Stimulated activated CD8-positive, alpha-beta memory T cell treated with anti-CD3 and anti-CD28 coated beads, Interleukin-4, amount 100 ng/mL, for 4 hours (primary cell): ENCODE results near the gene SEMA7A.

Experiments used
- DNase-seq, 2 donors: peaks; one replicate each; pipeline ENCODE4 v3.0.0-alpha.2; 2020; ENCODE audit warnings: low read depth in 2 of 2, low spot score in 1 of 2

The SEMA7A gene

GRCh38 chr15:74431645-74432044, 2.1 kb downstream of the SEMA7A start:
- no peak for DNase-seq

DNA sequence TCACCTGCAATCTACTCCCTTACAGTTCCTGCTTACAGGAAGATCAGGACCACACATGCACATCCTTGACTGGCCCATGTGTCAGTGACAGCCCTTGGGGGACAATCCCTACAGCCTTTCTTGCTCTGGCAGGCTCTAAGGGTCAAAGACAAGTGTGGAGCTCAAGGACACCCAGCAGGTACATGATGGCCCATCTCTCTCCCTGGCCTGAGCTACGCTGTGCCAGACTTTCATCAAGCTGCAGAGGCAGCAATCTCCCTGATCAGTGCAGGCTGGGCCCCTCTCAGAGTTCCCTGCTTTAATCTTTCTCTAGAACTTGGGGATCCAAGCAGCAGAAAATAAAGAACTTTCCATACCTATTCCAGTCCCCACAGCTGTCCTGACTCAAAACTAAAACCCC, 2.6 kb downstream of the SEMA7A start:
- DNase-seq = no peak

DNA sequence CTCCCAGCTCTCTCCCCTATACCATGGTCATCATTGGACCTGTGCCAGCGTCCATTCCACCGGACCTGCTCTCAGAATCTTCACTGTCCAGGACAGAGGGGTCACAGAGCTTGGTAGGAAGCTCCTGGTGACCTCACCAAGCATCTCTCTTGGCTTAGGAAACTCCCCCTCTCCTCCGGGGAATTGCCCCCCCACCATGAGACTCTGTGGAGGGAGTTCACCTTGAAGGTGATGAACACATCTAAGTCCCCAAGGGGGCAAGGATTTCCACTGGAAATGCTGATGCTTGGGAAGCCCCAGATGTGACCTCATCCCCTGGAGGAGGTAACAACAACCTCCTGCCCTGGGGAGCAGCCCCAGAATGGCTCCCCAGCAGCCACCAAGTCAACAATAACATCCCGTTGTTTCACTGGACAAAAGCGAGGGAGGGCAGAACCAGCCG, 3.2 kb downstream of the SEMA7A start:
- no peak for DNase-seq

- no peak for DNase-seq
These were observed 3.9 kb downstream of the SEMA7A start for GRCh38 chr15:74429781-74430400.

- no peak for DNase-seq
These were observed 4.6 kb downstream of the SEMA7A start for GRCh38 chr15:74428970-74429780.

- no peak for DNase-seq
These were observed 5.3 kb downstream of the SEMA7A start for GRCh38 chr15:74428442-74428787.

DNA sequence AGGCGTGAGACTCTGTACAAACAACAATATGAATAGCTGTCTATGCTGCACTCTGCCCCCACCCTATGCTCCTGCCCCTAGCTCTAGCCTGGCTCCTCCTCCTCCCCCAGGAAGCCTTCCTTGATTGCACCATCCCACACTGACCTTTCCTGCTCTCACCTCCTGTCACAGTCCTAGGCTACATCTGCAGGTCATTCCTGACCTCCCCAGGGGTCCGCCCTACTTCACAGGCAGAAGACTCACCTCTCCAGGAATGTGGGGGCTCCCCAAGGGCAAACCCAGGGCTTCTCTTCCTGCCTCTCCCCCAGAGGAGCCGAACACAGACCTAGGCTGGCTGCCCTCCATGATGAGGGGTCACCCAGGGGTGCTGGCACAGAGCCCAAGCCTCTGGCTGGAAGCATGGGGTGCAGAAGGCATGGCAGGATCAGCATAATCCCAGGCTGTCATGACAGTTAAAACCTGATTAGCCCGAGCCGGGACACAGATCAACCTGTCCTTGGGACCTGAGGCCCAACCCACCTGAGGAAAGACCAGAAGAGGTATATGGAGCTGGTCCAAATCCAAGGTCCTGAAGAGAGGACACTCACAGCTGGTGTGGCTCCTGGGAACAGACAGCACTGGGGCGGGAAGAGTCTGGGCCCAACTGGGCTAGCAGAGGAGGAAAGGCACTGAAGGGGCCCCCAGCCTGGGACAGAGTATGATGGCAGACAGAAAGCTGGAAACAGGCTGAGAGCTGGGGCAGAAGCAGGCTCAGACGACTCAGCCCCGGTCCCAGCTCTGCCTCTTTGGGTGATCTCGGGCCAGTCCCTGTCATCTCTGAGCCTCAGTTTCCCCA, 5.9 kb downstream of the SEMA7A start:
- no peak for DNase-seq

- DNase-seq = no peak
These were observed 7.1 kb downstream of the SEMA7A start for GRCh38 chr15:74426404-74427281.

DNA sequence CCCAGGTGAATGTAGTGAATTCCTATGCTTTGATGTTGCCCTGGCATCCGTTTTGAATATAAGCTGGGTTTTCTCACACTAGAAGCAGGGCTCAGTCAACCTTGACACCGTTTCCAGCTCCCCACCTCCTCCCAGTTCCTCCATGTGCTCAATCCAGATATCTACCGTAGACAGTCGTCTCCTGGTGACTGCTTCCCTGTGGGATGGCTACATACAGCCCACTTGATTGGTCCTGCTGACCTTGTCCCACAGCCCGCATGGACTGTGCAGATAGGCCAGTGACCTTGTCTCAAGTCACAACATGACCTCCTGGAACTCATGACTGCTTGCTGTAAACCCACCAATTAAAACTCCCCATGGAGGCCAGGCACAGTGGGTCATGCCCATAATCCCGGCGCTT, 8.1 kb downstream of the SEMA7A start:
- DNase-seq = no peak

- no peak for DNase-seq
These were observed 8.7 kb downstream of the SEMA7A start for GRCh38 chr15:74424901-74425528.

GRCh38 chr15:74423431-74424257, 10.1 kb downstream of the SEMA7A start:
- DNase-seq = no peak

- DNase-seq = no peak
These were observed 10.9 kb downstream of the SEMA7A start for GRCh38 chr15:74422652-74423430.

GRCh38 chr15:74422265-74422651, 11.5 kb downstream of the SEMA7A start:
- no peak for DNase-seq

DNA sequence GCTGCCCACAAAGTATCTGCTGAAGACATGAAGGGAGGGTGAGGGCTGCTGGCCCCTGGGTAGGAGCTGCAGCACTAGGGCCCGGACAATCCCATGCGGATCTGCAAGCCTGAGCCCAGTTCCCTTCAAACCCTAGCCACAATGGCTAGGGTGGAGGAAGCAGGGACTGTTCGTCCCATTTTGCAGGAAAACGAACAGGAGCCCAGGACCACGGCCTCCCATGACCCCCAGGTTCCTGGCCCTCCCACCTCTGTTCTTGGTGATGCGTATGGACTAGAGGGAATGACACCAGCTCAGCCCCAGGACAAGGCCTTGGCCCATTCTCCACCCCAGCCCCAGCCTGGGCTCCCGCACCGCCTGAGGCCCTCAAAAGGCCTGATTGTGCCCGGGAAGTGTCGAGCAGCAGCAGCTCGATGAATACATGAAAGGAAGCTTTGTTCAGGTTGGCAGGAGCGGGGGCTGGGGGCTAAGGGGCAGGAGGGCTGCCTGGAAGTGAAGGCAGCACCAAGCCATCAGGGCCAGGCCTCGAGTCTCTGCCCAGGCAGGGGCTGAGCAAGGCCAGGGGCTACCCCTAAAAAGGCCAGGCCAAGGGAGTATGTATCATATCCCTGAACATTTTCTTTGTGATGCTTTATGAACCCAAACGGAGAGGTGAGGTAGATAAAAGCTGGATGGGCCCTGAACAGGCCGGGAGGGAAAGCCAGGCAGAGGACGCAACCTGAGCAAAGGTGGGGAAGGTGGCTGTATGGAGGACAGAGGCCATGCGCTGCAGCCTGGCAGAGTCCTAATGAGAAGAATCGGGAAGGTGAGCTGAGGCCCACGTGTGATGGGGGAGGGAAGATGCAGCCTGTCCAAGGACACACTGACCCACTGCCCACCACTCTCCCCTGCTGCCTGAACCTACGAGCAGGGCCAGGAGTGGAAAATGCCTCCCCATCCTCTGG, 12.2 kb downstream of the SEMA7A start:
- DNase-seq = no peak

DNA sequence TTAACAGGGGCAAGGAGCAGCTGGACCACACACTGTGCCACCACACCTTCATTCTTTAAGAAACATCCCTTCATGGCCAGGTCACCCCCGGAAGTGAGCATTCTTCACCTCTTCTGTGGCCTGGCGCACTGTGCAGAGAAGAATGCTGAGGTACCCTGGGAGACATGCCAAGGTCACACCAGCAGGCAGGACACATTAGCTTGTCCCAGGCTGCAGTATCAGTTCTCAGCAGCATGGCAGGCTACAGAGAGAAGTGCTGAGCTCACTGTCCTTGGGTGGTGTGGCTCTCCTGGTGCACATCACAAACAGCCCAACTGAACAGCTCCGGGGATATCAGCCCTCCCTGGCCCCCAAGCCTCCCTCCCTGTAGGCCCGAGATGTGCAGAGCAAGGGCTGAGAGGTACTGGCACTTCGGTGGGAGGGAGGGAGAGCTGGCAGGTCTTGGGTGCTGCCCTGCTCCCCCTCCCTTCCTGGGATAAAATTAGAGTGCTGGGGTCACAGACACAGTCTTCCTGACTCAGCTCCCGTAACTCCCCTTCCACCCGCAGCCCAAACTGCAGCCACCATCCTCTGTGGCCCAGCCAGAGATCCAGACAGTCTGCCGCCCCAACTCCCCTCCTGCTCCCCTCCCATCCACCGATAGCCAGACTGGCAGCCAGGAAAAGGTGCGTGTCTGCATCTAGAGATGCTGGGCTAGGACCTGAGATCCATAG, 13.4 kb downstream of the SEMA7A start:
- no peak for DNase-seq

DNA sequence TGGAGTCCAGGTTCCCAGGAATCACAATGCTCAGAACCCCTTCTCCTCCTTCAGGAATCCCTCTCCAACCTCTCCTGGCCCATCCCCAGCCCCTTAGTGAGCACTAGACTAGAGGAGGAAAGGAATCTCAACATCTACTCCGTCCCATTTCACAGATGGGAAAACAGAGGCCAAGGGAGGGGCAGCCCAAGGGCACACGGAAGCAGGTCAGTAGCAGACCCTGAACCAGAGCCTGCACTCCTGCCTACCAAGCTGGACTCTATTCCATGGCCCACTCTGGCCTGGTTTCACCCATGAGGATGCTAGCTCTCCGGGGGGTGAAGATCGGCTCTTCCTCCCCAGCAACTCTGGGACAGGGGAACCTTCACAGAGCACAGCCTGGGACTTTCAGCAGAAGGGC, 14.3 kb downstream of the SEMA7A start:
- DNase-seq = no peak
